ENCODE measurements around the gene NECTIN2. TPM values are rescaled to one million over a fixed set of nuclear protein-coding genes. Genes with fewer than 3 reads are reported as not detected.

NECTIN2 gene
- total RNA-seq, 1 experiment from 2014 or later, result 176 TPM

DNA sequence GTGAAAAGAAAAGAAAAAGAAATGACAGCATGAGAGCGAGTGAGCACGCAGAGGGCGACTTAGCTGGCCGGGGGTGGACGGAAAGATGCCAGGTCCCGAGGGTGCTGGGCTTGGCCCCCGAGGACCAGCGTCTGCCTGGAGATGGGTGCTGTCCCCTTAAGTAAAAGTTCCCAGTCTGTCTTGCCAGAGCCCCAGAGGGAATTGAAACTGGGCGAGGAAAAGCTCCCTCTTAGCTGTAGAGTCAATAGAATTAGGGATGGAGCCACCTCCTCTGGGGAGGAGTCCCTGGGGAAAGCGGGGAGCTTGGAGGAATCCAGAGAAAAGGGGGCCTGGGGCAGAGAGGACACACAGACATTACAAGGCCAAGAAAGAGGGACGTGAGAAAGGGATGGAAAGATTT is 23.9 kb upstream of the NECTIN2 start:
- Histone ChIP-seq H2BK12ac (ENCODE audit: insufficient read length, low read depth, low read length) (no peak overlapping the region), H2AK5ac (ENCODE audit: insufficient read length, low read length) (no peak overlapping the region), H3K79me2 (ENCODE audit: insufficient read depth, low read length) (no peaks in the 10 kb centered on the region), H3K4me2 (ENCODE audit: insufficient read depth, insufficient read length, low read length) (no peak overlapping the region), H3K23me2 (ENCODE audit: insufficient read length, low read depth, low read length, poor library complexity, severe bottlenecking) (no peaks in the 10 kb centered on the region), H3K27me3 (ENCODE audit: insufficient read depth, low read length) (peaks cover 8% of the 10 kb centered on the region), H3K4me1 (ENCODE audit: insufficient read depth, low read length) (no peaks in the 10 kb centered on the region), H2BK120ac (ENCODE audit: low read depth, low read length, poor library complexity, severe bottlenecking) (no peak overlapping the region), H4K20me1 (ENCODE audit: control insufficient read depth, insufficient read depth, insufficient read length) (no peaks in the 10 kb centered on the region), H4K8ac (replicated peaks; ENCODE audit: insufficient read length, low read depth, low read length) (no peak overlapping the region), H4K91ac (ENCODE audit: insufficient read length, low read depth, low read length) (no peak overlapping the region), H3K4ac (ENCODE audit: low read depth, low read length) (no peak overlapping the region), H3T11ph (ENCODE audit: low read length) (no peak overlapping the region), H3K79me1 (ENCODE audit: insufficient read depth, low read depth, low read length, poor library complexity, severe bottlenecking) (no peaks in the 10 kb centered on the region), H2BK20ac (ENCODE audit: low read depth, low read length, poor library complexity, severe bottlenecking) (no peak overlapping the region), H3K56ac (ENCODE audit: insufficient read length, low read depth, low read length) (no peak overlapping the region), H4K5ac (ENCODE audit: insufficient read length, low read depth, low read length) (no peak overlapping the region), H2AFZ (ENCODE audit: low read length) (no peak overlapping the region), H3K9me3 (ENCODE audit: control insufficient read depth, low read depth, low read length) (no peaks in the 10 kb centered on the region), H3K23ac (ENCODE audit: insufficient read length, low read depth, low read length) (no peak overlapping the region), H2BK5ac (ENCODE audit: insufficient read length, low read length) (no peak overlapping the region), H3K14ac (ENCODE audit: insufficient read depth, low read length) (no peak overlapping the region), H3K18ac (ENCODE audit: insufficient read length, low read depth, low read length) (no peak overlapping the region), H2BK15ac (ENCODE audit: low read depth, low read length) (no peak overlapping the region), H3K27ac (ENCODE audit: insufficient read length, low read depth, low read length) (no peak overlapping the region), H3K9ac (ENCODE audit: extremely low read depth, insufficient read length, low read length) (no peak overlapping the region)
- no CpG with 5 or more reads among the region's 11 CpGs for WGBS (ENCODE audit: extremely low coverage, insufficient read length, low lambda C conversion rate)
- Mint-ChIP-seq H3K27ac (no peak overlapping the region), H3K4me1 (peaks cover 0 to 7% of the 10 kb centered on the region in 2 experiments; a peak in 2 of 4 replicates), H3K9me3 (no peaks in the 10 kb centered on the region), H3K27me3 (ENCODE audit: low read depth) (peaks cover 59% of the 10 kb centered on the region), H3K4me3 (no peak overlapping the region), H3K36me3 (ENCODE audit: insufficient read depth in 1 of 3, low read depth in 3 of 3) (peaks cover 7 to 31% (median 13%) of the 10 kb centered on the region in 3 experiments)
- no peak for TF ChIP-seq CTCF (conservative IDR thresholded peaks at IDR 0.05)
- no peak for DNase-seq

All from H9 (cell line).